ENCODE data around the gene PTH2R.
"Not testable (repeated sequence)": the region's sequence is repeated elsewhere in the genome, so short reads cannot be mapped to it uniquely, and the experiment has no call there.

The PTH2R gene

GRCh38 chr2:208406474-208407451 is at the start of gene PTH2R:
Gene PTH2R, plus strand, starts transcription at chr2:208406792. Its CDS starts 252 bp downstream, at chr2:208407044.
- no peak for DNase-seq

GRCh38 chr2:208356846-208357574 is 49.6 kb upstream of the PTH2R start:
- no peak for DNase-seq

- DNase-seq: no peak
Measured at GRCh38 chr2:208358758-208359631, 47.6 kb upstream of the PTH2R start.

DNA sequence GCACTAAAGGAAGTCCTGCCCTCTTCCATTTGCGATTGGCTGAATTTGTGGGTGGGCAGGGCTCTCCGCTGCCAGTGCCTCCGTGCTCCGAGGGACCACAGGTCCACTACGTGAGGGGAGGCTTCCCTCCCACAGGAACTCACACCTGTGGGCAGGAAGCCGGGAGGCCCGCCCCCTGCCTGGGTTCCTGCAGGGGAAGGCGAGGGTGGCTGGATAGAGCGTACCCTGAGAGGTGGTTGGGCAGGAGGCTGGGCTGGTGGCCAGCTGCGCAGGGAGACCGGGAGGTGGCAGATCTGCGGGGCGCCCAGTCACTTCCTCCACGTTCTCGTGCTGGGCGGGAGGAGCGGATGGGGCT is 47.0 kb upstream of the PTH2R start:
- no peak for DNase-seq

DNA sequence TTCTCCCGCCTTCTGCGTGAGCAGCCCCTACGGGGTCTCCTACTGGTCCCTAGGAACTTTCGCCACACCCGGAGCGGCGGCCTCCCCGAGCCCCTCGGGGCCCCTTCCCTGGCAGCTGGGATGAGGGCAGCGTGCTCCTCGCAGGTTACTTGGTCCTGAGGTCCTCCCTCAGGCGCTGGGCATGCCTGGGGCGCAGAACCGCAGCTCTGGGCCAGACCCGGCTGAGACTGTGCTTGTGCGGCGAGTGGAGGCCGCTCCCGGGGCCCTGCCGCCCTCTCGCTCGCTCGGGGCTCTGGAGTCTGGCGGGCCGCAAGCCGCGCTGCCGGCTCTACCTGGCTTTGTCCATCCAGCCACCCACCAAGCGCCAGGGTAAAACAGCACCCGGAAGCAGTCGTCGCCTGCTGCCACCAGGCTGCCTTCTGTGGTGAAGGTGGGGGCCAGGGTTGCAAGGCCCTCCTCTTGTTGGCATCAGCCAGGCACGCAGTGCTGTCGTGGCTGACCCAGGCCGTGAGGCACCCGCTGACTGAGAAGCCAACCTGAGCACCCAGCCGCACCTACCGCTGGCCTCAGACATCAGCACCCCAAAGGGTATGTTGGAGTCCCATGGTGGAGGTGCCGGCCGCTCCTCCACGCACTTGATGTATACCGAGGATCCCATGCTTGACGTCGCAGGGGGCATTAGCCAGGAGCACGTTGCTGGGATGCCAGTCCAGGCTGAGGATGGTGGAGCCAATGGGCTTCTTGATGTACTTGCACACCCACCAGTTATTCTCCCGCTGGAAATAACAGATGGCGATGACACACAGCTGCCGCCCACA is 46.1 kb upstream of the PTH2R start:
- DNase-seq: no peak

DNA sequence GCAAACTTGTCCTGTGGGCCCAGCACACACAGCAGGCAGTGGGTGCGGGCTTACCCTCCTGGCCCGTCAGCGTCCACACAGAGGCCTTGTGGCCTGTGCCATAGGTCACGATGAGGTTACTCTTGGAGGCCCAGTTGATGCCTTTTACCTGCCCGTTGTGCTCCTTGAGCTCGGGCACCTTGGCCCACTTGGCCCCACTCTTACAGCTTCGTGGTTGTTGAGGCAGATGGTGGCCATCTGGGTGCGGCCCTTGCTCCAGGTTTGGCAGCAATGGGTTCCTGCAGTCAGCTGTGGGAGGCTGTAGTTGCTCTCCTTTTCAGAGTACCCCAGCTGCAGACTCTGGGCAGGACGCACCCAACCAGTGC is 45.5 kb upstream of the PTH2R start:
- DNase-seq: no peak

DNA sequence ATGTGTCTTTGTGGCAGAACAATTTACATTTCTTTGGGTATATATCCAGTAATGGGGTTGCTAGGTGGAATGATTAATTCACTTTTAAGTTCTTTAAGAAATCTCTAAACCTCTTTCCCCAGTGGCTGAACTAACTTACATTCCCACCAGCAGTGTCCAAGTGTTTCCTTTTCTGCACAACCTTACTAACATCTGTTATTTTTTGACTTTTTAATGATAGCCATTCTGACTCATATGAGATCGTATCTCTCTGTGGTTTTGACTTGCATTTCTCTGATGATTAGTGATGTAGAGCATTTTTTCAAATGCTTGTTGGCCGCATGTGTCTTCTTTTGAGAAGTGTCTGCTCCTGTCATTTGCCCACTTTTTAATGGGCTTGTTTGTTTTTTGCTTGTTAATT is 43.1 kb upstream of the PTH2R start:
- DNase-seq: no peak

DNA sequence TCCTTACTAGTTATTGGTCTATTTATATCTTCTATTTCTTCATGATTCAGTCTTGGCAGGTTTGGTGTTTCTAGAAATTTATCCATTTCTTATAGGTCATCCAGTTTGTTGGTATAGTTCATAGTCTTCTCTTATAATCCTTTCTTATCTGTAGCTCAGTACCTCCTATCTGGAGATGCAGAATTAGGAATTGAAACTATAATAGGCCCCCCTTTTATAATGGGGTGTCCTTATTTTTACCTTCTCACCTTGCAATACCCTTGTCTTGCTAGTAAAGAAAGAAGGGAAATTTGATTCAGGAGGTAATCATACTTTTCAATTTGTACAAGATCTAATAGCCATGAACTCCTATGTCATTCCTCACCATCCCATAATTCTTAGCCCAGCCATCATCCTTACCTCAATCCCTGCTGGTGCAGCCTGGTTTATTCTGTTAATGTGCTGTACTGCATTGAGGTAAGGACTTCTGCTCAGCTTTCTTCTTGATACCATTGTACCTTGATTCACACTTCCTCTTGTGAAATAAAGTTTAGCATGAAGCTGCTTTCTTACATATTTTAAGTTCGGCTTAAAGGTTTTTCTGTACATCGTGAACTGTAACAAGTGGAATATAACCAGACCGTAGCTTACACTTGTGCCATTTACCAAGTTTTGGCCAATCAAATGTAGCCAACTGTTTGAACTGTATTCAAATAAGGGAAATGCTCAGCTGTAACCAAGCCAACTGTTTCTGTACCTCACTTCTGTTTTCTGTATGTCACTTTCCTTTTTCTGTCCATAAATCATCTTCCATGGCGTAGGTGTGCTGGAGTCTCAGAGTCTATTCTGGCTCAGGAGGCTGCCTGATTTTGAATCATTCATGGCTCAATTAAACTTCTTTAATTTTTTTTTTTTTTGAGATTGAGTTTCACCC is 40.1 kb upstream of the PTH2R start:
- no peak for DNase-seq

- no peak for DNase-seq
Measured at GRCh38 chr2:208369091-208369490, 37.5 kb upstream of the PTH2R start.

- DNase-seq: no peak
Measured at GRCh38 chr2:208370881-208371633, 35.5 kb upstream of the PTH2R start.

- DNase-seq: no peak
Measured at GRCh38 chr2:208371634-208371935, 35.0 kb upstream of the PTH2R start.

DNA sequence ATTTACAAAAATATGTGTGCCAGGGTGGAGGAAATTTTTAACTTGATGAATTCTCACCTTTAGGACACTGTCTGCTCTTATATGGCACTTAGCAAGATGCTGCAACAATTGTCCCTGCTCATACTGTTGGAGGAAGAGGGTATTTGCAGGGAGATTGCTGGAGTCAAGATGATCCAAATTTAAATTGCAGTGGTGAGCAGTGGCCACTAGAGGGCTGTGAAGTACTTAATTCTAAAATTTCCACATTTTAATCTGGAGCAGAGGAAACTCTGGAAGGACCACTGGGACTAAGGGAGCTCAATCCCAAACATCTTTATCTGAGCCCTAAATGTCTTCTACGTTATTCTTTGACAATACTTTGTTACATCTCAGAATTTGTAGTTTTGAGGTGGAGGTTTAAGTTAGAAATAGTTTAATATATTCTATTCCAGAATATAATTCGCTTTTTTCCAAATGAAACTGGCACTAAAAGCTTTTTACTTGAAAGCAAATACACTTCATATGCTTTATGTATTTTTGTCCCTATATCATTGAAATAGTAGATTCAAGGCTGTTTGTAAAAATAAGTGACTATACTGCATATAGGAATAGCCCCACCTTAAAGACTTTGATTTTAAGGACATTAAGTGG is 33.0 kb upstream of the PTH2R start:
- DNase-seq: peak; percentile 21

GRCh38 chr2:208375491-208376068 is 31.0 kb upstream of the PTH2R start:
- no peak for DNase-seq

DNA sequence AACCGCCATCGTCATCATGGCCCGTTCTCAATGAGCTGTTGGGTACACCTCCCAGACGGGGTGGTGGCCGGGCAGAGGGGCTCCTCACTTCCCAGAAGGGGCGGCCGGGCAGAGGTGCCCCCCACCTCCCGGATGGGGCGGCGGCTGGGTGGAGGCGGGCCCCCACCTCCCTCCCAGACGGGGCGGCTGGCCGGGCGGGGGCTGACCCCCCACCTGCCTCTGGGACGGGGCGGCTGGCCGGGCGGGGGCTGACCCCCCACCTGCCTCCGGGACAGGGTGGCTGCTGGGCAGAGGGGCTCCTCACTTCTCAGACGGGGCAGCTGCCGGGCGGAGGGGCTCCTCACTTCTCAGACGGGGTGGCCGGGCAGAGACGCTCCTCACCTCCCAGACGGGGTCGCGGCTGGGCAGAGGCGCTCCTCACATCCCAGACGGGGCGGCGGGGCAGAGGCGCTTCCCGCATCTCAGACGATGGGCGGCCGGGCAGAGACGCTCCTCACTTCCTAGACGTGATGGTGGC is 29.2 kb upstream of the PTH2R start:
- not testable (repeated sequence) for DNase-seq

DNA sequence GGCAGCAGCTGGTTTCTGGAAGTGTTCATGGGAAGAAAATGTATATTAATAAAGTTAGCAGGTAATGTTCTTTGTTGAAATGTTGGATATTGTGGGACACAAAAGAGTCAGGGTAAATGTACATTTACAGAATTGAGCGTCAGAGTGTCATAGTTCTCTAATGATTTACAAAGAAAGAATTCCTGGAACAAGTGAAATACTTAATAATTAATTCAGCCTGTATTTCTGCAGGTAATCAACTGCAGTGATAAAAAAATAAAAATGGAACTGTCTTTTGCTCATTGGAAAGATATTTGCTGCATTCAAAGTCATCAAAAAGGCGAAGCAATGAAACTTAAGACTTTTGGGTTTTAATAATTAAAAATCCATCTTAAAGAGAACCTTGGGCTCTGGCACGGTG is 27.4 kb upstream of the PTH2R start:
- no peak for DNase-seq

GRCh38 chr2:208384637-208385036 is 22.0 kb upstream of the PTH2R start:
- DNase-seq: no peak

DNA sequence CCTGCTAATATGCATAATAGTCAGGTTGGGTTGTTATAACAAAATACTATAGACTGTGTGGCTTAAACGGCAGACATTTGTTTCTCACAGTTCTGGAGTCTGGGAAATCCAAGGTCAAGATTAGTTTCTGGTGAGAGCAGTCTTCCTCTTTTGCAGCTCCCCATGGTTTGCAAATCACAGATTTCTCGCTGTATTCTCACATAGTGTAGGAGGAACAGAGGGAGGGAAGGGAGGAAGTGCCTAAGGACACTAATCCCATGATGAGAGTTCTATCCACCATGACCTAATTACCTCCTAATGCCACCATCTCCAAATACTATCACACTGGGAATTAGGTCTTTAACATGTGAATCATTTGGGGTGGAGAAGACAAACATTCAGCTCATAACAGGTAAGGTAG is 20.1 kb upstream of the PTH2R start:
- no peak for DNase-seq

- DNase-seq: no peak
Measured at GRCh38 chr2:208389940-208390339, 16.7 kb upstream of the PTH2R start.

DNA sequence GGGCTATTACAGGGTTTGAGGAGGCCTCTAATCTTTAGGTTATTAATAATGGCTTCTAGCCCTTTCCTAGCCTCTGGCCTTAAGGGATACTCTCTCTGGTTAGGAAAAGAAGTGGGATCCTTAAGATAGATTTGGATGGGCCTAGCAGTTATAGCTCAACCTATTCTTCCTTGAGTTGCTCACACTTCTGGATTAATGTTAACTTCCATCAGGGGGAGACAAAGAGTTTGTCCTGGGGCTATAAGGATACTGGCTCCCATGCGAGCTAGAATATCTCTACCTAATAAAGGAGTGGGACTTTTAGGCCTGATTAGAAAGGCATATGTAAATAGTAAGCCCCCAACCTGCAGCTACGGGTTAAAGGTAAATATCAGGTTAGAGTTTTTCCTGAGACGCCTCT is 14.3 kb upstream of the PTH2R start:
- no peak for DNase-seq
